ENCODE data around the gene TIMM23.
A peak's percentile ranks its signal among the peaks of the same experiment; 100 is the strongest.
"Not testable (repeated sequence)": the region's sequence is repeated elsewhere in the genome, so short reads cannot be mapped to it uniquely, and the experiment has no call there.

The TIMM23 gene

DNA sequence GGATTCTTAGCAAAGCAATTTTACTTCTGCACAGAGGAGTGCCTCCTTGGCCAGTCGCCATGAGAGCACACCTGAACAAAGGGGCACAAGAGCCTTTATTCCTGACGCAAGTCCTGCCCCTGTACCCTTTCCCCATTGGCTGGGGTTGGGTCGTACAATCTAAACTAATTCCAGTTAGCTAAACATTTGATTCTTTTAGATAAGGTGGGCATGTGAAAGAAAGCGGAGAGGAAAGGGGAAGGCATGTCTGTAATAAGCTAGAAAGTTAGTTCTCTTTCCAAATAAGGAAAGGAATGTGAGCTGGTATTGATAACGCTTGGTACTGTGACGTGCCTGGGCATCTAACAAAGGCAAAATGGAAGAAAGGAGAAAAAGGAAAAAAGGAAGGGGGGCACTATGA, 15.7 kb upstream of the TIMM23 start:
- not testable (repeated sequence) for H3K36me3 ChIP-seq (ENCODE audit: control insufficient read depth in 2 of 2, insufficient read depth in 2 of 2, low read length in 2 of 2); H3K4me3 ChIP-seq (ENCODE audit: low read length in 2 of 2); H3K9ac ChIP-seq (ENCODE audit: low read depth in 1 of 2, low read length in 2 of 2); H3K9me3 ChIP-seq (ENCODE audit: control insufficient read depth in 2 of 2, low read length in 2 of 2); H3K27ac ChIP-seq (ENCODE audit: low read depth in 2 of 2, low read length in 2 of 2); H3K27me3 ChIP-seq (ENCODE audit: control insufficient read depth in 2 of 2, insufficient read depth in 2 of 2, low read length in 2 of 2); H3K4me1 ChIP-seq (ENCODE audit: control insufficient read depth in 2 of 2, insufficient read depth in 2 of 2, low read length in 2 of 2)

DNA sequence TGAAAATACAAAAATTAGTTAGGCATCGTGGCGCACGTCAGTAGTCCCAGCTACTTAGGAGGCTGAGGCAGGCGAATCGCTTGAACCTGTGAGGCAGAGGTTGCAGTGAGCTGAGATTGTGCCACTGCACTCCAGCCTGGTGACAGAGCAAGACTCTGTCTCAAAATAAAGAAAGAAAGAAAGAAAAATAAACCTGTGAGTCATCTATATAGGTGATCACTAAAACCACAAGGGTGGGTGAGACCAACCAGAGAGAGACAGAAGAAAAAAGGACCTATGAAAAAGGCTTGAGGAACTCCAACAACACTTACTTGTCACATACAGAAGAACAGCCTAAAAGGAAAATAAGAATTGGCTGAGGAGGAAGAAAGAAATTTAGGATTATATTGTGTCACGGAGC, 14.4 kb upstream of the TIMM23 start:
- not testable (repeated sequence) for H3K27ac ChIP-seq (ENCODE audit: low read depth in 2 of 2, low read length in 2 of 2); H3K9me3 ChIP-seq (ENCODE audit: control insufficient read depth in 2 of 2, low read length in 2 of 2); H3K4me3 ChIP-seq (ENCODE audit: low read length in 2 of 2); H3K9ac ChIP-seq (ENCODE audit: low read depth in 1 of 2, low read length in 2 of 2); H3K36me3 ChIP-seq (ENCODE audit: control insufficient read depth in 2 of 2, insufficient read depth in 2 of 2, low read length in 2 of 2); H3K4me1 ChIP-seq (ENCODE audit: control insufficient read depth in 2 of 2, insufficient read depth in 2 of 2, low read length in 2 of 2); H3K27me3 ChIP-seq (ENCODE audit: control insufficient read depth in 2 of 2, insufficient read depth in 2 of 2, low read length in 2 of 2)

DNA sequence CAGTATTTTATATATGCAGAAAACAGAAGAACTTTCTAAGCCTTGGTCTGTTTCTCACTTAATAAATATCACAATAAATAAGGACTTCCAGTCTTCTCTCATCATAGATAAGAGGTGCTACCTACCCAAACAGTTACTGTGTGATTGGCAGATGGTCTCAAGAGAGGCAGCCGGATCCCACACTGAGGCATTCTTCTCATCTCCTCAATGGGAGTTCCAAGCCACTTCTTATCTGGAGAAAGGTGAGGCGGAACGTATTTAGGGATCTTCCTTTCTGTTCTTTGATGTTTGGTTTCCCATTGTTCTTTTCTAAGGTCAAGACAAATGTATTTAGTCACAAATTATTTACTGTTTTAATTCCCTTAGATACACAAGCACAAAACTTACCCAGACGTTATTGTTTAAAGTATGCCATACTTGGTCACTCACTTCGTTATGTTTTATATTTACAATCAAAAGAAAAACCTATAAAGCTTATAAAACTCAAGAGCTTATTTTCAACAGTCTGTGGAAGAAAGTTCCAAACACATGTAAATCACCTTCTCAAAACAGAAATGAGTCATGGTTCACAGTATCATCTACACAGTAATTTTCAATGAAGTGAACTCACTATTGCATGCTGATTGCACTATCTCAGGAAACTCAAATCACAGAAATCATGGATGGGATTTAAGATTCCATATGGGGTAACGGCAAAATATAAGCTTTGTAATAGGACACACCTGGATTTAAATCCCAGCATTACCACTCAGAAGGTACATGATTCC, 9.4 kb upstream of the TIMM23 start:
- H3K9me3 ChIP-seq (ENCODE audit: control insufficient read depth in 2 of 2, low read length in 2 of 2); H3K36me3 ChIP-seq (ENCODE audit: control insufficient read depth in 2 of 2, insufficient read depth in 2 of 2, low read length in 2 of 2); H3K4me1 ChIP-seq (ENCODE audit: control insufficient read depth in 2 of 2, insufficient read depth in 2 of 2, low read length in 2 of 2); H3K4me3 ChIP-seq (ENCODE audit: low read length in 2 of 2); H3K27ac ChIP-seq (ENCODE audit: low read depth in 2 of 2, low read length in 2 of 2); H3K27me3 ChIP-seq (ENCODE audit: control insufficient read depth in 2 of 2, insufficient read depth in 2 of 2, low read length in 2 of 2); H3K9ac ChIP-seq (ENCODE audit: low read depth in 1 of 2, low read length in 2 of 2): not testable (repeated sequence)

DNA sequence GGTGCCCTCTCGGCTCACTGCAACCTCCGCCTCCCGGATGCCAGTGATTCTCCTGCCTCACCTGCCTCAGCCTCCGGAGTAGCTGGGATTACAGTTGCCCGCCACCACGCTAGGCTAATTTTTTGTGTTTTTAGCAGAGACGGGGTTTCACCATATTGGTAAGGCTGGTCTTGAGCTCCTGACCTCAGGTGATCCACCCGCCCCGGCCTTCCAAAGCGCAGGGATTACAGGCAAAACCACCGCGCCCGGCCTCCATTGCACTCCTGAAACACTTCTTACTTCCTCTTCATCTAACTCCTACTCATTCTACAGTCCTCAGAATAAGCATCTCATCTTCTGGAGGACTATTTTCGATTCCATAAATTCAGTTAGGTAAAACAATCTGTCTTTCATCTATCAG, 1.3 kb upstream of the TIMM23 start:
- Histone ChIP-seq H3K4me3 (ENCODE audit: low read length in 2 of 2) (peak overlapping the region; percentile 77 to 86), H3K9ac (ENCODE audit: low read depth in 1 of 2, low read length in 2 of 2) (peak overlapping the region in 1 of 2 donors; percentile 3), H3K4me1 (ENCODE audit: control insufficient read depth in 2 of 2, insufficient read depth in 2 of 2, low read length in 2 of 2) (peaks cover 5 to 14% of the 10 kb centered on the region in 2 donors)
- H3K27ac ChIP-seq (ENCODE audit: low read depth in 2 of 2, low read length in 2 of 2); H3K9me3 ChIP-seq (ENCODE audit: control insufficient read depth in 2 of 2, low read length in 2 of 2); H3K36me3 ChIP-seq (ENCODE audit: control insufficient read depth in 2 of 2, insufficient read depth in 2 of 2, low read length in 2 of 2); H3K27me3 ChIP-seq (ENCODE audit: control insufficient read depth in 2 of 2, insufficient read depth in 2 of 2, low read length in 2 of 2): not testable (repeated sequence)

DNA sequence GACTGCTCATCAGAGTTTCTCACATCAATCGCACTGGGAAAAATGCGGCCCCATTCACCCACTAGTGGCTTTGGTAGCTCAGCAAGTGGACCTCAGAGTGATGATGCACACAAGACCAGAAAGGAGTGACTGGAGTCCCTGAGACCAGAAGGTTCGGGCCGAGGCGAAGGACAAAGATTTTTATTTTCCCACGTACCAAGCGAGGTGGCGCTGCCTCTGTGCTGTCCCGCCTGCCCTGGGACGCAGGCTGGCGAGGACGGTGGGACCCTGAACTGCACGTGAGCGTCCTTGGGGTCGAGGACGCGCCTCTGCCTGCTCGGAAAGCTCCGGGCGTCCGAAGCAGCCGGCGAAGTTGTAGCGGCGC, 565 bp upstream of the TIMM23 start:
- Histone ChIP-seq H3K27ac (ENCODE audit: low read depth in 2 of 2, low read length in 2 of 2) (peak overlapping the region; percentile 15 to 43), H3K4me3 (ENCODE audit: low read length in 2 of 2) (peak overlapping the region; percentile 77 to 86), H3K9ac (ENCODE audit: low read depth in 1 of 2, low read length in 2 of 2) (peak overlapping the region; percentile 56 to 69), H3K4me1 (ENCODE audit: control insufficient read depth in 2 of 2, insufficient read depth in 2 of 2, low read length in 2 of 2) (peaks cover 5 to 14% of the 10 kb centered on the region in 2 donors)
- H3K9me3 ChIP-seq (ENCODE audit: control insufficient read depth in 2 of 2, low read length in 2 of 2); H3K36me3 ChIP-seq (ENCODE audit: control insufficient read depth in 2 of 2, insufficient read depth in 2 of 2, low read length in 2 of 2); H3K27me3 ChIP-seq (ENCODE audit: control insufficient read depth in 2 of 2, insufficient read depth in 2 of 2, low read length in 2 of 2): not testable (repeated sequence)

DNA sequence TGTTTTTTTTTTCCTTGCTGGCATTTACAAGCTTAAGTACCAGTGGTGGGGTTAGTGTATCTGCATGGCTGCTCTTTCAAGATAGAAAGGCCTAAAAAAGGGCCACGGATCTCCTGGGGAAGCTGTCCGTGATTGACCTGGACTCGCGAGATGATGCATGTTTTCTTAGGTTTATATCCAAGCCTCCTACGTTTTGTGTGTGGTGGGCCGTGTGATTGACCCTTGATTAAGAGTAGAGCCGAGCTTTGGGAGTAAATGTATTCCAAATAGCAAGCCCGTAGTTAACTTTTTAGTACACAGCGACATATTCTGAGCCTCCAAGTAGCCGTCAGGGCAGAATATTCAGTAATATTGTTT, 502 bp downstream of the TIMM23 start:
- H3K27ac ChIP-seq (ENCODE audit: low read depth in 2 of 2, low read length in 2 of 2) = peak overlapping the region in 1 of 2 donors; percentile 43
- not testable (repeated sequence) for H3K27me3 ChIP-seq (ENCODE audit: control insufficient read depth in 2 of 2, insufficient read depth in 2 of 2, low read length in 2 of 2); H3K36me3 ChIP-seq (ENCODE audit: control insufficient read depth in 2 of 2, insufficient read depth in 2 of 2, low read length in 2 of 2); H3K9me3 ChIP-seq (ENCODE audit: control insufficient read depth in 2 of 2, low read length in 2 of 2)
- peak overlapping the region; percentile 65 to 69 for H3K9ac ChIP-seq (ENCODE audit: low read depth in 1 of 2, low read length in 2 of 2)
- H3K4me1 ChIP-seq (ENCODE audit: control insufficient read depth in 2 of 2, insufficient read depth in 2 of 2, low read length in 2 of 2) = peaks cover 5 to 14% of the 10 kb centered on the region in 2 donors
- peak overlapping the region; percentile 77 to 86 for H3K4me3 ChIP-seq (ENCODE audit: low read length in 2 of 2)

DNA sequence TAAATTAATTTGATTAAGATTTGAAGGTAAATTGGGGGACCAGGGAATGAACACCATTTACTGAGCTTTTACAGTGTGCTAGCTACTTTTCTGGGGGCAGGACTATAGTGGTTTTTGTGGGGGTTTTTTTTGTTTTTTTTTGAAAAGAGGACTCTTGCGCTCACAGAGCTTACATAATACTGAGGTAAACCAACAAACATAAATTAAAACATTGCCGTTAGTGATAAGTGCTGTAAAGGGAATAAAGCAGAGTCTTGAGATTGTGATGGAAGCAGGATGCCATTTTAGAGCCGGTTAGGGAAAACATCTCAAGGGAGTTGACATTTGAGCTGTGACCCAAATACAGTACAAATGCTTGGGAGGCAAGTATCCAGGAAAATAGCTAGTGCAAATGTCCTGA, 1.8 kb downstream of the TIMM23 start:
- H3K4me3 ChIP-seq (ENCODE audit: low read length in 2 of 2); H3K27me3 ChIP-seq (ENCODE audit: control insufficient read depth in 2 of 2, insufficient read depth in 2 of 2, low read length in 2 of 2); H3K27ac ChIP-seq (ENCODE audit: low read depth in 2 of 2, low read length in 2 of 2); H3K36me3 ChIP-seq (ENCODE audit: control insufficient read depth in 2 of 2, insufficient read depth in 2 of 2, low read length in 2 of 2); H3K9me3 ChIP-seq (ENCODE audit: control insufficient read depth in 2 of 2, low read length in 2 of 2): not testable (repeated sequence)
- Histone ChIP-seq H3K9ac (ENCODE audit: low read depth in 1 of 2, low read length in 2 of 2) (peak overlapping the region in 1 of 2 donors; percentile 24), H3K4me1 (ENCODE audit: control insufficient read depth in 2 of 2, insufficient read depth in 2 of 2, low read length in 2 of 2) (peaks cover 5 to 14% of the 10 kb centered on the region in 2 donors)

DNA sequence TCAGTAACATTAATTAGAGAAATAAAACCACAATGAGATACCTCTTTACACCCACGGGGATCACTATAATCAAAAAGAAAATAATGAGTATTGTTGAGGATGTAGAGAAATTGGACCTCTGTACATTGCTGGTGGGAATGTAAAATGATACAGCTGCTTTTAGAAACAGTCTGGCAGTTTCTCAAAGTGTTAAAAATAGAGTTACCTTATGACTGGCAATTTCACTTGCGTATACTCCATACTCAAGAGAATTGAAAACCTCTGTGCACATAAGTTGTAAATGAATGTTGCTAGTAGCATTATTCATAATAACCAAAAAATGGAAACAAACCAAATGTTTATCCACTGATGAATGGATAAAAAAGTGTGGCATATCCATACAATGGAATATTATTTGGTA, 6.3 kb downstream of the TIMM23 start:
- H3K4me3 ChIP-seq (ENCODE audit: low read length in 2 of 2); H3K27me3 ChIP-seq (ENCODE audit: control insufficient read depth in 2 of 2, insufficient read depth in 2 of 2, low read length in 2 of 2); H3K4me1 ChIP-seq (ENCODE audit: control insufficient read depth in 2 of 2, insufficient read depth in 2 of 2, low read length in 2 of 2); H3K9me3 ChIP-seq (ENCODE audit: control insufficient read depth in 2 of 2, low read length in 2 of 2); H3K36me3 ChIP-seq (ENCODE audit: control insufficient read depth in 2 of 2, insufficient read depth in 2 of 2, low read length in 2 of 2); H3K27ac ChIP-seq (ENCODE audit: low read depth in 2 of 2, low read length in 2 of 2); H3K9ac ChIP-seq (ENCODE audit: low read depth in 1 of 2, low read length in 2 of 2): not testable (repeated sequence)

DNA sequence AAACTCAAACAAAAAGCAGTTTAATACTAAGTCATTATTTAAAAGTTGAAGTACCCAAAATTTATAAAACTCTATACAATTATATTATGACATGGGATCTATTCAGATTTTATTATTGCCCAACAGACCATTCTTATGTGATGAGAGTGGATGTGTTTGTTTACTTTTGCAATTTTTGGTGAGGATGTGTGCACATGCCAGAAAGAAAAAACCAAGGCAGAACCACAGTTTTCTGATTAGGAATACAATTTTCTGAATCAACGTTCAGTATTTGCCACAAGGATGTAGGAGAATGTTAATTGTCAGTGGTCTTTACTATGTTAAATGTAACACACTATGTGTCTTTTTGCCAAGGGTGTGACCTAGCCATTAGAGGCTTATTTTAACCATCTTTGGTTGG, 9.1 kb downstream of the TIMM23 start:
- H3K36me3 ChIP-seq (ENCODE audit: control insufficient read depth in 2 of 2, insufficient read depth in 2 of 2, low read length in 2 of 2) = peaks cover 4 to 12% of the 10 kb centered on the region in 2 donors
- not testable (repeated sequence) for H3K4me3 ChIP-seq (ENCODE audit: low read length in 2 of 2); H3K9ac ChIP-seq (ENCODE audit: low read depth in 1 of 2, low read length in 2 of 2); H3K27ac ChIP-seq (ENCODE audit: low read depth in 2 of 2, low read length in 2 of 2); H3K27me3 ChIP-seq (ENCODE audit: control insufficient read depth in 2 of 2, insufficient read depth in 2 of 2, low read length in 2 of 2); H3K9me3 ChIP-seq (ENCODE audit: control insufficient read depth in 2 of 2, low read length in 2 of 2); H3K4me1 ChIP-seq (ENCODE audit: control insufficient read depth in 2 of 2, insufficient read depth in 2 of 2, low read length in 2 of 2)

DNA sequence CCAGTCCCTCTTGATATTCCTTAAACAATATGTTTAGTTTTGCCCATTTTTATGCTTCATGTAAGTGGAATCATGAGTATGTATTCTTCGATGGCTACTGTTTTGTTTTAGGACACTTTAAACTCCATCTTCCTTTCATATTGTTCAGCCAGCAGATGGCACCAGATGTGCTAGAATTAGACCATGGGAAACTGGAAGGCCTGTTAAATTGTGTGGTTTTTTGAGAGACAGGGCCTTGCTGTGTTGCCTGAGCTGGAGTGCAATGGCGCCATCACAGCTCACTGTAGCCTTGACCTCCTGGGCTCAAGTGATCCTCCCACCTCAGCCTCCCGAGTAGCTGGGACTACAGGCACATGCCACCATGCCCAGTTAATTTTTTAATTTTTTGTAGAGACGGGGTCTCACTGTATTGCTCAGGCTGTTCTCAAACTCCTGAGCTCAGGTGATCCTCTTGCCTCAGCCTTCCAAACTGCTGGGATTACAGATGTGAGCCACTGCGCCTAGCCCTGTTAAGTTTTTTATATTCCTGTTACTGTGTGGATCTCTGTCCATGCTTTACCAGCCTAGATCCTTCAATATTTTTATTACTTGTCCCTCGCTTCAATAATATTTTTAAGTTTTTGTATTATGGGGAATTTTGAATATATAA, 11.4 kb downstream of the TIMM23 start:
- H3K4me3 ChIP-seq (ENCODE audit: low read length in 2 of 2); H3K9me3 ChIP-seq (ENCODE audit: control insufficient read depth in 2 of 2, low read length in 2 of 2); H3K27me3 ChIP-seq (ENCODE audit: control insufficient read depth in 2 of 2, insufficient read depth in 2 of 2, low read length in 2 of 2); H3K9ac ChIP-seq (ENCODE audit: low read depth in 1 of 2, low read length in 2 of 2); H3K27ac ChIP-seq (ENCODE audit: low read depth in 2 of 2, low read length in 2 of 2); H3K4me1 ChIP-seq (ENCODE audit: control insufficient read depth in 2 of 2, insufficient read depth in 2 of 2, low read length in 2 of 2): not testable (repeated sequence)
- H3K36me3 ChIP-seq (ENCODE audit: control insufficient read depth in 2 of 2, insufficient read depth in 2 of 2, low read length in 2 of 2) = peaks cover 4 to 11% of the 10 kb centered on the region in 2 donors

Measured in mucosa of rectum (tissue), 2 donors.